WTC11 (cell line): ENCODE results near the gene ZNF236. TPM values are rescaled to one million over a fixed set of nuclear protein-coding genes. Genes with fewer than 3 reads are reported as not detected.

Experiments used
- ATAC-seq: fragments of 200-7000 bp; cut with Tn5 transposase; 2 replicates; pipeline ENCODE4 v1.10.0; 2021; ENCODE audit warnings: mild to moderate bottlenecking, moderate library complexity
- CTCF ChIA-PET: fragments of 300-600 bp; sonication (Branson Sonifier 250); formaldehyde crosslinking; loops from one replicate; lab custom pipeline; 2021; ENCODE audit warnings: antibody characterized with exemption; lab: Charles Lee
- POLR2A ChIA-PET: fragments of 350-600 bp; sonication (Branson Sonifier 250); formaldehyde crosslinking; loops from one replicate; lab custom pipeline; 2021; ENCODE audit warnings: antibody characterized with exemption; lab: Charles Lee
- DNase-seq: peaks from one replicate; pipeline ENCODE4 v3.0.0; 2021; ENCODE audit warnings: low spot score
- H3K27ac Mint-ChIP-seq: 2 replicates; pipeline ENCODE4 v1.8.0; 2021; ENCODE audit warnings: mixed read lengths
- H3K27me3 Mint-ChIP-seq: 2 replicates; pipeline ENCODE4 v1.8.0; 2021; ENCODE audit warnings: low read depth, mild to moderate bottlenecking, moderate library complexity, mixed read lengths
- H3K36me3 Mint-ChIP-seq: 2 replicates; pipeline ENCODE4 v1.8.0; 2021; ENCODE audit warnings: mixed read lengths
- H3K4me1 Mint-ChIP-seq: 2 replicates; pipeline ENCODE4 v1.8.0; 2022; ENCODE audit warnings: mixed read lengths
- H3K4me3 Mint-ChIP-seq: 2 replicates; pipeline ENCODE4 v1.8.0; 2021; ENCODE audit warnings: mild to moderate bottlenecking, moderate library complexity, mixed read lengths
- H3K9me3 Mint-ChIP-seq: 2 replicates; pipeline ENCODE4 v1.8.0; 2021; ENCODE audit warnings: mixed read lengths
- AFF4 ChIP-seq: sonication (generic); formaldehyde crosslinking; IDR thresholded peaks from 2 replicates; pipeline ENCODE4 v1.8.1; 2023; ENCODE audit warnings: mild to moderate bottlenecking, missing genetic modification reagents, borderline replicate concordance
- CREB1 ChIP-seq: sonication (generic); formaldehyde crosslinking; IDR thresholded peaks from 2 replicates; pipeline ENCODE4 v1.8.0; 2023; ENCODE audit warnings: mild to moderate bottlenecking, missing genetic modification reagents
- GRHL2 ChIP-seq: fragments of 250-450 bp; sonication (Bioruptor Pico); IDR thresholded peaks from 2 replicates; pipeline ENCODE4 v1.8.0; 2022; ENCODE audit warnings: mild to moderate bottlenecking, moderate library complexity; ENCODE audit not compliant: insufficient replicate concordance, severe bottlenecking
- MLX ChIP-seq: sonication (generic); formaldehyde crosslinking; IDR thresholded peaks from 2 replicates; pipeline ENCODE4 v1.8.1; 2023; ENCODE audit warnings: mild to moderate bottlenecking, missing genetic modification reagents, moderate library complexity
- NFYB ChIP-seq: sonication (generic); formaldehyde crosslinking; conservative IDR thresholded peaks from 2 replicates; pipeline ENCODE4 v1.8.0; 2022; ENCODE audit warnings: low read depth, missing genetic modification reagents
- PREB ChIP-seq: sonication (generic); formaldehyde crosslinking; IDR thresholded peaks from 2 replicates; pipeline ENCODE4 v1.8.1; 2022; ENCODE audit warnings: mild to moderate bottlenecking, missing genetic modification reagents, moderate library complexity, borderline replicate concordance
- RELA ChIP-seq: sonication (generic); formaldehyde crosslinking; IDR thresholded peaks from 2 replicates; pipeline ENCODE4 v1.8.1; 2022; ENCODE audit warnings: missing genetic modification reagents, mild to moderate bottlenecking, borderline replicate concordance
- USF1 ChIP-seq: sonication (generic); formaldehyde crosslinking; IDR thresholded peaks from 2 replicates; pipeline ENCODE4 v1.8.0; 2022; ENCODE audit warnings: mild to moderate bottlenecking, missing genetic modification reagents
- ZNF138 ChIP-seq: sonication (generic); formaldehyde crosslinking; conservative IDR thresholded peaks from 2 replicates; pipeline ENCODE4 v1.8.1; 2022; ENCODE audit warnings: mild to moderate bottlenecking, moderate library complexity, missing genetic modification reagents
- ZNF671 ChIP-seq: fragments of 250-450 bp; sonication (Bioruptor Pico); IDR thresholded peaks from 2 replicates; pipeline ENCODE4 v1.8.0; 2021; ENCODE audit warnings: mild to moderate bottlenecking
- total RNA-seq: library from RNA; stranded (reverse); gene quantifications from 3 replicates; pipeline ENCODE4 v1.2.3, GENCODE V29; 2021

The ZNF236 gene
- total RNA-seq, 1 experiment from 2014 or later, result 19.9 TPM

GRCh38 chr18:76816127-76816526 is 6.2 kb upstream of the ZNF236 start (continued):
- TF ChIP-seq MLX (CRISPR knock-in tag), result no peak

- H3K27ac Mint-ChIP-seq, result no peak overlapping the region
- no peak overlapping the region for H3K4me3 Mint-ChIP-seq
- peaks cover 5% of the 10 kb centered on the region for H3K36me3 Mint-ChIP-seq
- no peaks in the 10 kb centered on the region for H3K27me3 Mint-ChIP-seq
- peaks cover 17% of the 10 kb centered on the region for H3K4me1 Mint-ChIP-seq
- H3K9me3 Mint-ChIP-seq, result no peaks in the 10 kb centered on the region
- CTCF ChIA-PET, result interaction anchor here (0.7 kb wide), 1 partner anchor 16 kb away, joined by 4 read pairs; no protein-coding TSS in a partner anchor
- TF ChIP-seq ZNF671, result no peak
- no peak for ATAC-seq
- no peak for DNase-seq
- POLR2A ChIA-PET, result interaction anchor here (0.6 kb wide), 1 partner anchor 17 kb away, joined by 3 read pairs; no protein-coding TSS in a partner anchor
Measured at GRCh38 chr18:76817888-76818611, 4.3 kb upstream of the ZNF236 start.

- POLR2A ChIA-PET, result no interaction called here
Measured at GRCh38 chr18:76819411-76820136, 2.8 kb upstream of the ZNF236 start.

GRCh38 chr18:76821356-76821874 is 942 bp upstream of the ZNF236 start:
- Mint-ChIP-seq H3K27me3 (no peaks in the 10 kb centered on the region; the same call in 1 of the 2 replicates), H3K4me3 (peak overlapping the region; percentile 87), H3K27ac (no peak overlapping the region; the same call in 1 of the 2 replicates), H3K36me3 (peaks cover 5% of the 10 kb centered on the region), H3K4me1 (peaks cover 28% of the 10 kb centered on the region), H3K9me3 (no peaks in the 10 kb centered on the region)
- ChIA-PET POLR2A (no interaction called here), CTCF (interaction anchor here (0.8 to 3.2 kb wide), 4 partner anchors 8 to 53 kb away, joined by 3 to 19 read pairs (median 6); no protein-coding TSS in a partner anchor)
- DNase-seq (no peak), ATAC-seq (no peak)
- TF ChIP-seq NFYB (CRISPR knock-in tag) (no peak), MLX (CRISPR knock-in tag) (no peak), USF1 (CRISPR knock-in tag) (no peak), PREB (CRISPR knock-in tag) (no peak)

More at GRCh38 chr18:76819411-76820136, 2.8 kb upstream of the ZNF236 start:
- Mint-ChIP-seq H3K36me3 (peaks cover 5% of the 10 kb centered on the region), H3K27ac (no peak overlapping the region), H3K27me3 (no peaks in the 10 kb centered on the region), H3K4me3 (0 out of 2 replicates have a peak overlapping the region, but pooled peaks have one; percentile 18), H3K9me3 (no peaks in the 10 kb centered on the region), H3K4me1 (peaks cover 25% of the 10 kb centered on the region)
- CTCF ChIA-PET, result interaction anchor here (3.2 kb wide), 1 partner anchor 17 kb away, joined by 19 read pairs; no protein-coding TSS in a partner anchor
- no peak for DNase-seq
- ATAC-seq, result no peak
- TF ChIP-seq AFF4, result no peak
- TF ChIP-seq MLX (CRISPR knock-in tag), result no peak
- no peak for TF ChIP-seq CREB1 (CRISPR knock-in tag)
- TF ChIP-seq RELA (CRISPR knock-in tag), result no peak
- no peak for TF ChIP-seq GRHL2 (CRISPR knock-in tag)
- no peak for TF ChIP-seq ZNF138 (CRISPR knock-in tag)
